Immature natural killer cell (primary cell): ENCODE results near the gene BTBD9. TPM values are rescaled to one million over a fixed set of nuclear protein-coding genes. Genes with fewer than 3 reads are reported as not detected.
"Not testable (repeated sequence)": the region's sequence is repeated elsewhere in the genome, so short reads cannot be mapped to it uniquely, and the experiment has no call there.

Source experiments
- DNase-seq, 3 donors: peaks; one replicate each; pipeline ENCODE4 v3.0.0; 2022; ENCODE audit warnings: mixed read lengths in 1 of 3
- H3K27ac Mint-ChIP-seq, 6 donors: one replicate each; pipeline ENCODE4 v1.8.0; 2020; ENCODE audit warnings: mixed read lengths in 6 of 6, mild to moderate bottlenecking in 5 of 6, inconsistent platforms in 4 of 6, moderate library complexity in 3 of 6
- H3K27me3 Mint-ChIP-seq, 3 donors: one replicate each; pipeline ENCODE4 v1.8.0; 2020 to 2021; ENCODE audit warnings: low read depth in 3 of 3, mild to moderate bottlenecking in 3 of 3, mixed read lengths in 3 of 3, moderate library complexity in 3 of 3, inconsistent platforms in 1 of 3
- H3K36me3 Mint-ChIP-seq, 3 donors: one replicate each; pipeline ENCODE4 v1.8.0; 2020; ENCODE audit warnings: mixed read lengths in 3 of 3, inconsistent platforms in 2 of 3, mild to moderate bottlenecking in 2 of 3
- H3K4me1 Mint-ChIP-seq, 2 donors: one replicate each; pipeline ENCODE4 v1.8.0; 2020; ENCODE audit warnings: inconsistent platforms in 2 of 2, mild to moderate bottlenecking in 2 of 2, mixed read lengths in 2 of 2, moderate library complexity in 1 of 2
- H3K4me3 Mint-ChIP-seq, 5 donors: one replicate each; pipeline ENCODE4 v1.8.0; 2020; ENCODE audit warnings: mild to moderate bottlenecking in 5 of 5, mixed read lengths in 5 of 5, inconsistent platforms in 3 of 5, moderate library complexity in 3 of 5
- H3K9me3 Mint-ChIP-seq, 6 donors: one replicate each; pipeline ENCODE4 v1.8.0; 2020; ENCODE audit warnings: mild to moderate bottlenecking in 6 of 6, mixed read lengths in 6 of 6, inconsistent platforms in 4 of 6, moderate library complexity in 3 of 6
- polyA plus RNA-seq, 3 donors: library from polyadenylated mRNA; unstranded; fragments of 300-500 nt; fragmentation: Illumina TruSeq; gene quantifications; one replicate each; pipeline ENCODE4 v1.2.3, GENCODE V29; 2021

Gene BTBD9
- polyA plus RNA-seq, 3 donors from 2014 or later = 5.3 to 12.3 (median 10.9) TPM

DNA sequence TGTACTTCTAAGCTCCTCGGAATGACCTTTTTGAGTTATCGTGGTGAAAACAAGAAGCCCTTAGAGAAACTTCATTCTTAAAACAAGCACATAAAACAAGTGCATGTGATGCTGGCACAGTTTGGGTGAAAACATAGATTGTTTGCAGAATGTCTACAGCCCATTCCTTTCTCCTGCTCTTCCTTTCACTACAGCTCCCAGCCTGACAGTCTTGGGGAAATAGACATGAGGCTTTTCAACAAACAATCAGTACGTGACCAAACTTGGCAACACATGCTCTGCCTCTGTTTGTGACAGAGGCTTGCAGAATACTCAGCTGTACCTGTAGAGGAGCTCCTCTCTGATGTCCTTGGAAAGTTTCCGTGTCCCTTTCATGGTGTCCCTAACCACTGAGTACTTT lies 498.6 kb downstream of the BTBD9 start:
- Mint-ChIP-seq H3K27ac (peak overlapping the region in 1 of 6 donors; percentile 53), H3K36me3 (peaks cover 4 to 8% (median 6%) of the 10 kb centered on the region in 3 donors), H3K27me3 (peaks cover 0 to 8% (median 0%) of the 10 kb centered on the region in 3 donors), H3K4me3 (no peak overlapping the region), H3K4me1 (peaks cover 49 to 78% of the 10 kb centered on the region in 2 donors), H3K9me3 (no peaks in the 10 kb centered on the region)
- no peak for DNase-seq

GRCh38 chr6:38138374-38138773 lies 501.4 kb downstream of the BTBD9 start:
- peaks cover 0 to 9% (median 0%) of the 10 kb centered on the region in 3 donors for H3K27me3 Mint-ChIP-seq
- no peak overlapping the region for H3K4me3 Mint-ChIP-seq
- H3K4me1 Mint-ChIP-seq = peaks cover 46 to 74% of the 10 kb centered on the region in 2 donors
- H3K9me3 Mint-ChIP-seq = no peaks in the 10 kb centered on the region
- no peak for DNase-seq
- H3K36me3 Mint-ChIP-seq = peaks cover 4 to 8% (median 6%) of the 10 kb centered on the region in 3 donors
- H3K27ac Mint-ChIP-seq = peak overlapping the region in 2 of 6 donors; percentile 1 to 19

DNA sequence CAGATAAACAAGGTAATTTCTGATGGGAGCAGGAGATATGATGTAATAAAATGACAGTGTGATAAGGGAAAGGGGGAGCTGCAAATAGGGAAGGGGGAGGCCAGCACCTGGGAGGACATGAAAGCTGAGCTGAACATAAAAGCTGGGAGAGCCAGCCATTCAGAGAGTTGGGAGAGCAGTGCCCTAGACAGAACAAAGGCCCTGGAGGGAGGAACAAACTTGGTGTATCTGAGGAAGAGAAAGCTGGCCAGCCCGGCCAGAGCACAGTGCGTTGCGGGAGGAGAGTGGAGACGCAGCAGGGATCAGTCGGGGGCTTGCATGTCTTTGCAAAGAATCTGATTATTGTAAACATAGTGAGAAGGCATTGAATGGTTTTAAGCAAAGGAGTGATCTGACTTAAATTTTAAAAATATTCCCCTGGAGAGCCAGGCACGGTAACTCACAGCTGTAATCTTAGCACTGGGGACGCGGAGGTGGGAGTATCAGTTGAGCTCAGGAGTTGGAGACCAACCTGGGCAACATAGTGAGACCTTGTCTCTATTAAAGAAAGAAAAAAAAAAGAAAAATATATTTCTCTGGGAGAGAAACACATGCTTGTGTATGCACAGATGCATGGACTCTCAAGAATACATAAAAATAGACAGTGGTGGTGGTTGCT lies 502.0 kb downstream of the BTBD9 start:
- no peak overlapping the region for H3K4me3 Mint-ChIP-seq

GRCh38 chr6:38136547-38136946 lies 503.2 kb downstream of the BTBD9 start:
- Mint-ChIP-seq H3K36me3 (peaks cover 4 to 8% (median 6%) of the 10 kb centered on the region in 3 donors), H3K27me3 (peaks cover 0 to 12% (median 0%) of the 10 kb centered on the region in 3 donors), H3K9me3 (no peaks in the 10 kb centered on the region), H3K27ac (no peak overlapping the region), H3K4me3 (no peak overlapping the region), H3K4me1 (peaks cover 48 to 84% of the 10 kb centered on the region in 2 donors)
- no peak for DNase-seq

More for the DNA sequence above, 502.0 kb downstream of the BTBD9 start:
- no peaks in the 10 kb centered on the region for H3K9me3 Mint-ChIP-seq
- no peak for DNase-seq
- H3K27ac Mint-ChIP-seq = peak overlapping the region in 3 of 6 donors; percentile 3 to 41 (median 34)
- peaks cover 0 to 11% (median 0%) of the 10 kb centered on the region in 3 donors for H3K27me3 Mint-ChIP-seq
- H3K4me1 Mint-ChIP-seq = peaks cover 46 to 78% of the 10 kb centered on the region in 2 donors
- H3K36me3 Mint-ChIP-seq = peaks cover 4 to 8% (median 6%) of the 10 kb centered on the region in 3 donors

DNA sequence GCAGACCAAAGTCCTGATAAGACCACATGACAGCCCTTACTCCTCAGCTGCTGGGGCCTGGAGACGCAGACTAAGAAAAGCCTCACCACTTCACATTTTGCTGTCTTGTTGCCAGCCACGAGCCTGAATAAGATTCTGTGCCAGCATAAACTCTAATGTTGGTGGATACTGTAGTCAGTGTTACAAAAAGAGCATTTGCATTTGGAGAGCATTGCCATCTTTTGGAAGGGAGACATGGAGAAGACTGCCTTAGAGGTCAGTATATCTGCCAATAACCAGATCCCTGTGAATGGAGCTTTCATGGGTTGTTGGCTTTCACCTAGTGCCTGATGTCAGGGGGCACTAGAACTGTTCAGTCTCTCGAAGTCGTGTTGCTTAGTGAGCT lies 505.0 kb downstream of the BTBD9 start:
- peaks cover 4 to 8% (median 6%) of the 10 kb centered on the region in 3 donors for H3K36me3 Mint-ChIP-seq
- DNase-seq = no peak
- peaks cover 57 to 89% of the 10 kb centered on the region in 2 donors for H3K4me1 Mint-ChIP-seq
- H3K4me3 Mint-ChIP-seq = no peak overlapping the region
- H3K27me3 Mint-ChIP-seq = peaks cover 0 to 12% (median 0%) of the 10 kb centered on the region in 3 donors
- no peak overlapping the region for H3K27ac Mint-ChIP-seq
- H3K9me3 Mint-ChIP-seq = no peaks in the 10 kb centered on the region

GRCh38 chr6:38133932-38134703 lies 505.6 kb downstream of the BTBD9 start:
- DNase-seq = no peak
- Mint-ChIP-seq H3K4me3 (no peak overlapping the region), H3K36me3 (peaks cover 5 to 6% (median 5%) of the 10 kb centered on the region in 3 donors), H3K4me1 (peaks cover 58 to 89% of the 10 kb centered on the region in 2 donors), H3K9me3 (no peaks in the 10 kb centered on the region), H3K27me3 (peaks cover 0 to 12% (median 0%) of the 10 kb centered on the region in 3 donors), H3K27ac (peak overlapping the region in 1 of 6 donors; percentile 18)

DNA sequence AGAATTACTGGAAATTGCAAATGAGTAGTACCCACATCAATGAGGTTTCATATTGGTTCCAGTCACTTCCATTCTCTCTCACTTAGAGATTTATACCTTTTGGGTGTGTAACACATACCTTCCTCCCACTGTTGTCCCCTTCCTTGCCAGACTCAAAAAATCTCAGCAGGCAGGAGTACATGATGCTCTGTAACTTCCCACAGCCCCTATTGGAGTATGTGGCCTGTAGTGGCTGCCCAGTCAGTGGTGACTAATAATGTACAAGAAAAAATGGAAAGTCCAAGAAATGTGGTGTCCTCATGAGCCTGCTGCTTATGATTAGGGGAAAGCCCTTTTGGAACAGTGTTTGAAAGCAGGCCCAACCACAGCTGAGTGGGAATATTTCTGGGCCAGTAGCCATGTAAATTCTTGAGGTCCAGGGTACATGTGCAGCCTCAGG lies 508.2 kb downstream of the BTBD9 start:
- Mint-ChIP-seq H3K36me3 (peaks cover 0 to 5% (median 0%) of the 10 kb centered on the region in 3 donors), H3K27me3 (peaks cover 0 to 8% (median 0%) of the 10 kb centered on the region in 3 donors), H3K4me1 (peaks cover 65 to 87% of the 10 kb centered on the region in 2 donors), H3K27ac (peak overlapping the region in 2 of 6 donors; percentile 31 to 68), H3K9me3 (no peaks in the 10 kb centered on the region), H3K4me3 (no peak overlapping the region)
- no peak for DNase-seq

DNA sequence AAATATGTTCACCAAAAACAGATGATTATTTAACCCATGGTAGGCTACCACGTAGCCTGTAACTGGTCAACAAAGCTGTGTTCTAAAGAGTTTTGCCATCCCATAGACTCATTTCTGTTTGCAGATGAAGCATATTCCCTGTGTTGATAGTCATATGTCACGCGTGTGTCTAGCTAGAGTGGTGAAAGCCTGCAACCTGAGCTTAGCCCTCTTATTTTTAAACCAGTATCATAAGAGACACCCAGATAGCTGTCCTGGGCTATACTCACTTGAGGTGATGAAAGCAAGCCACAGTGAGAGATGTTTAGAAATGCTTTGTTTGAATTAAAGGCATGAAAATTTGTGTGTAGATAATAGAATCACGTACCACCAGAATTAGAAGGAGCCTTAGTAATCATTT lies 512.4 kb downstream of the BTBD9 start:
- Mint-ChIP-seq H3K4me1 (peaks cover 48 to 77% of the 10 kb centered on the region in 2 donors), H3K36me3 (peaks cover 11 to 16% (median 15%) of the 10 kb centered on the region in 3 donors), H3K4me3 (no peak overlapping the region), H3K27me3 (peaks cover 0 to 5% (median 0%) of the 10 kb centered on the region in 3 donors), H3K9me3 (no peaks in the 10 kb centered on the region), H3K27ac (no peak overlapping the region)
- DNase-seq = no peak

DNA sequence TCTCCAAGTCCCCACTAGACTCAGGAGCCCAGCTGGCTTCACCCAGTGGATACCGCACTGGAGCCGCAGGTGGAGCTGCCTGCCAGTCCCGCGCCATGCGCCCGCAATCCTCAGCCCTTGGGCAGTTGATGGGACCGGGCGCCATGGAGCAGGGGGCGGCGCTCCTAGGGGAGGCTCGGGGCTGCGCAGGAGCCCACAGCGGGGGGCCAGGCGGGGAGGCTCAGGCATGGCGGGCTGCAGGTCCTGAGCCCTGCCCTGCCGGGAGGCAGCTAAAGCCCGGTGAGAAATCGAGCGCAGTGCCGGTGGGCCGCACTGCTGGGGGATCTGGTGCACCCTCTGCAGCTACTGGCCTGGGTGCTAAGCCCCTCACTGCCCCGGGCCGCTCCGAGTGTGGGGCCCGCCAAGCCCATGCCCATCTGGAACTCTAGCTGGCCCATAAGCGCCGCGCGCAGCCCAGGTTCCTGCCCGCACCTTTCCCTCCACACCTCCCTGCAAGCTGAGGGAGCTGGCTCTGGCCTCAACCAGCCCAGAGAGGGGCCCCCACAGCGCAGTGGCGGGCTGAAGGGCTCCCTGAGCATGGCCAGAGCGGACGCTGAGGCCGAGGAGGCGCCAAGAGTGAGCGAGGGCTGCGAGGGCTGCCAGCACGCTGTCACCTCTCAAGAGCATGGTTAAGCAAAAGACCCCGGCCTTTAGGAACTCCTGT lies 515.4 kb downstream of the BTBD9 start:
- not testable (repeated sequence) for H3K4me3 Mint-ChIP-seq, H3K27ac Mint-ChIP-seq, H3K9me3 Mint-ChIP-seq, DNase-seq, H3K27me3 Mint-ChIP-seq
- peaks cover 11 to 23% (median 16%) of the 10 kb centered on the region in 3 donors for H3K36me3 Mint-ChIP-seq
- H3K4me1 Mint-ChIP-seq = peaks cover 30 to 63% of the 10 kb centered on the region in 2 donors

GRCh38 chr6:38119516-38119915 lies 520.2 kb downstream of the BTBD9 start:
- Mint-ChIP-seq H3K4me3 (no peak overlapping the region), H3K27ac (peak overlapping the region in 2 of 6 donors; percentile 45 to 73), H3K27me3 (peaks cover 0 to 6% (median 2%) of the 10 kb centered on the region in 3 donors), H3K9me3 (no peaks in the 10 kb centered on the region), H3K4me1 (peaks cover 20 to 72% of the 10 kb centered on the region in 2 donors), H3K36me3 (peaks cover 7 to 26% (median 11%) of the 10 kb centered on the region in 3 donors)
- DNase-seq = no peak

- peak overlapping the region in 1 of 6 donors; percentile 73 for H3K27ac Mint-ChIP-seq
- H3K36me3 Mint-ChIP-seq = peaks cover 7 to 25% (median 11%) of the 10 kb centered on the region in 3 donors
- DNase-seq = no peak
- peaks cover 0 to 6% (median 2%) of the 10 kb centered on the region in 3 donors for H3K27me3 Mint-ChIP-seq
- no peak overlapping the region for H3K4me3 Mint-ChIP-seq
- H3K9me3 Mint-ChIP-seq = no peaks in the 10 kb centered on the region
- H3K4me1 Mint-ChIP-seq = peaks cover 24 to 78% of the 10 kb centered on the region in 2 donors
Observed at GRCh38 chr6:38118791-38119365, 520.9 kb downstream of the BTBD9 start.
